ES-I3 (cell line): ENCODE results near the gene RIN1.
"Not testable (repeated sequence)": the region's sequence is repeated elsewhere in the genome, so short reads cannot be mapped to it uniquely, and the experiment has no call there.

Source experiments
- H3K36me3 ChIP-seq: 2 replicates; pipeline ENCODE4 v1.6.1; 2013; ENCODE audit warnings: mild to moderate bottlenecking, low read length, control low read depth, moderate library complexity; ENCODE audit not compliant: insufficient read depth
- H3K4me1 ChIP-seq: 2 replicates; pipeline ENCODE4 v1.6.1; 2013; ENCODE audit warnings: mild to moderate bottlenecking, control low read depth, low read length; ENCODE audit not compliant: insufficient read depth
- H3K9ac ChIP-seq: 2 replicates; pipeline ENCODE4 v1.6.1; 2013; ENCODE audit warnings: low read depth, mild to moderate bottlenecking, low read length, moderate library complexity
- H3K9me3 ChIP-seq: 2 replicates; pipeline ENCODE4 v1.6.1; 2013; ENCODE audit warnings: mild to moderate bottlenecking, low read length, moderate library complexity; ENCODE audit not compliant: control insufficient read depth, insufficient read depth

Gene RIN1

DNA sequence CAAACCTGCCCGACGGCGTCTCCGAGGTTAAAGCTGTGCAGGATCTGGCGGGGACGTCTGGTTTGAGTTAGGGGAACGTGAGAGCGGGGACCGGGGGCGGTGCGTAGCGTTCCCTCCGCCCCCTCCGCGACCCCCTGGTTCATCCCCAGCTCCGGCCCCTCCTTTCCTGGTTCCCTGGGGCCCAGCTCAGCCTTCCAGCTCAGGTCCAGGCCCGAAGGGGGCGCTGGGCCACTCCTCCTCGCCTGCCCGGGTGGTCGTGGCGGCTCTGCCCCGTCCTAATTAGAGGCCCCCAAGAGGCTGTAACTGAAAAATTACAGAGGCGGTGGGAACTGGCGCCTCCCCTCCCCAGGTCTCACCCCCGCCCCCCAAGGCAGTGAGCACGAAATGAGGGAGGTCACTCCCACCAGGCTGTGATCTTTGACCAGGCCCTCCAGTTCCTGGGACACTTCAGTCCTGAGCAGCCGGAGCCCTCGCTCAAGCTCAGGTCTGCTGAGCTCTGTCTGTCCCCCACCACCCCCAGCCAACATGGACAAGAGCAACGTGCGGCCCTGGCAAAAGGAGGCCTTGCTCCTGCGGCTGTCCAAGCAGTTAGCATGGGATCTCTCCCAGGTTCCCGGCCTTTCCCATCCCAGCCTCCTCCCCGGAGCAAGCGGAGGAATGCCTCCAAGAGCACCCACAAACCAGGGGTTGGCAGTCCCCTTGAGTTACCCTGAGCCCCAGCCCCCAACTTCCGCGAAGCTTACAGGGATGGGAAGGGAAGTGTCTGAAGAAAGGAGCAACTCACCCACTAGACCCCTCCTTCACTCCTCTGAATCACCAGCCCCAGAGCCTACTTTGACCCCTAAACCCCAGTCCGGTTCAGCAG lies 22.7 kb downstream of the RIN1 start:
- Histone ChIP-seq H3K4me1 (peaks cover 26% of the 10 kb centered on the region), H3K9me3 (no peaks in the 10 kb centered on the region), H3K36me3 (no peaks in the 10 kb centered on the region), H3K9ac (peak overlapping the region; percentile 64; the same call in 1 of the 2 replicates)

DNA sequence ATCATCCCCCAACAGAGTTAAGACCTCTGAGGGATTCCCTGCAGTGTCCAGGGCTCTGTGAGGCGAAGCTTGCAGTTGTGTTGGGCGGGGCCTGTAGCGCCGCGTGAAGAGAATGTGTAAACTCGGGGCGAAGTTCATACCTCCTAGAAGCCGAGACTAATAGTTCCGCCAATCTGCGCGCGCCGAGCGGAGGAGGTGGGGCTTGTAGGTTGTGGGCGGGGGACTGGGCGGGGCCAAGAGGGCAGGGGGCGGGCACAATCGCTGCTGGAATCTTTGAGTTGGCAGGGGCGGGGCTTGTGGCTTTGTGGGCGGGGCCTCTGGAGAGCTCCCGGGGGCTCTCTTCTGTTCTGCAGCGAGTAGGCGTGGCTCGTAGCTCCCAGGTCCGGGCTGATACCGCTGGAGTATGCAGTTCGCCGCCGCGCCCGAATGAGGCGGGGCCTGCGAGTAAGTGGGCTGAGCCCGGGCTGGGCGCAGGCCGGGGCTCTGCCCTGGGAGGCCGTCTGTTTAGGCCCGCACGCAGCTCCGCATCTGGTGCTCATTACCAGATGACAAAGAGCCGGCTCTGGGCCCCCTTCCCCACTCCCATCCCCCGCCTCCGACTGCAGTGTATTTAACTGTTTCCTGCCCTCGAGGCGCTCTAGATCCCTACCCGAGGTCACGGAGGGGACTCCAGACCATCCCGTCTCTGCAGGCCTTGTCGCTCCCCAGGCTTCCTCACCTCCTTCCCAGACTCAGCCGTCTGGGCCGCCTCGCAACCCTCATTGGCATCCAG lies 23.5 kb downstream of the RIN1 start:
- H3K9ac ChIP-seq = peak overlapping the region; percentile 64; the same call in 1 of the 2 replicates
- peaks cover 18% of the 10 kb centered on the region for H3K4me1 ChIP-seq

DNA sequence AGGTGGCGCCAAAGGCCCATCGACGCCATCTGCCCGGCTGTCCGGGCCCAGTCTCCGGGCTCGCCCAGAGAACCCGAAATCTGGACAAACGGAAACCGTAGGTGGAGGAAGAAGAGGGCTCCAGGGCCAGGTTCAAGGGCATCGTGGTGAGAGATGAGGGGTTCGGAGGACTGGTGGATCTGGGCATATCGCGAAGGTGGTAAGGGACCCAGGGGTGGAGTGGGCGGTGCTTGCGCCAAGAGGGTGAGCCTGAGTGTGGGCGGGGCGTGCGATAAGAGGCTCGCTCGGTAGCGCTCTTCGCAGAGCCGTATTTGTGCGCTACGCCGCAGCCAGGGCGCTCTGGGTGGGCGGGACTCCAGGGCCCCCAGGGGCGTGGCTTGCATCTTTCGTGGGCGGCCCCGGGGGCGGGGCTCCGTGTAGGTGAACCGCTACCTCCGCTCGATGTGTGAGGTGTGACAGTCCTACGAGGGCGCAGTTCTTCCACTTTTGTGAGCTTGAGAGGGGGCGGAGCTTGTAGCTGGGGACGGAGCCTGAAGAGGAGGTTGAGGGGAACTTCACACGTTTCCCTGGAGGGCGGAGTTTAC lies 24.2 kb downstream of the RIN1 start:
- Histone ChIP-seq H3K4me1 (peaks cover 14% of the 10 kb centered on the region), H3K9me3 (no peaks in the 10 kb centered on the region), H3K9ac (peak overlapping the region; percentile 63), H3K36me3 (no peaks in the 10 kb centered on the region)

More for the DNA sequence above, 23.5 kb downstream of the RIN1 start:
- H3K9me3 ChIP-seq = no peaks in the 10 kb centered on the region
- H3K36me3 ChIP-seq = no peaks in the 10 kb centered on the region

DNA sequence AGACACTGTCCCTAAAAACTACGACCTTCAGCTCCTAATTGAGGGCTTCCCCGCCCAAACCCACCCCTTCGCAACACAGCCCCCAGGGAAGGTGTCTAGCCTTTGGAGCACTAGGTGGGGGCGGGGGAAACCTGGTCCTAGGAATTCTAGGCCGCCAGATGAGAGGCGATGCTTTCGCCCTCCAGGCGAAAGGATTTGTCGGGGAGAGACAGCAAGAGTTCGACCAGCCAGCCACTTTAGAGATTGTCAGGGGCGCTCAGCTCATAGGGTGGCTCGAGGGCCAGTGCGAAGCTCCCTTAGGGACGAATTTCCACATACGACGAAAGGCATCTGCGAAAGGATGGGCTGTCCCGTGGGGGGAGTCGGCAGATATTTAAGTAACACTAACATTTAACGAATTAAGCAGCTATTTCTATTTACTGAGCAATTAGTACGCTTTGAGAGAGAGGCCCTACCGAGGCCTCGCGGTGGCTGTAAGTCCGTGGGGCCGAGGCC lies 24.7 kb downstream of the RIN1 start:
- Histone ChIP-seq H3K4me1 (peaks cover 14% of the 10 kb centered on the region), H3K36me3 (no peaks in the 10 kb centered on the region), H3K9ac (peak overlapping the region; percentile 63), H3K9me3 (no peaks in the 10 kb centered on the region)

DNA sequence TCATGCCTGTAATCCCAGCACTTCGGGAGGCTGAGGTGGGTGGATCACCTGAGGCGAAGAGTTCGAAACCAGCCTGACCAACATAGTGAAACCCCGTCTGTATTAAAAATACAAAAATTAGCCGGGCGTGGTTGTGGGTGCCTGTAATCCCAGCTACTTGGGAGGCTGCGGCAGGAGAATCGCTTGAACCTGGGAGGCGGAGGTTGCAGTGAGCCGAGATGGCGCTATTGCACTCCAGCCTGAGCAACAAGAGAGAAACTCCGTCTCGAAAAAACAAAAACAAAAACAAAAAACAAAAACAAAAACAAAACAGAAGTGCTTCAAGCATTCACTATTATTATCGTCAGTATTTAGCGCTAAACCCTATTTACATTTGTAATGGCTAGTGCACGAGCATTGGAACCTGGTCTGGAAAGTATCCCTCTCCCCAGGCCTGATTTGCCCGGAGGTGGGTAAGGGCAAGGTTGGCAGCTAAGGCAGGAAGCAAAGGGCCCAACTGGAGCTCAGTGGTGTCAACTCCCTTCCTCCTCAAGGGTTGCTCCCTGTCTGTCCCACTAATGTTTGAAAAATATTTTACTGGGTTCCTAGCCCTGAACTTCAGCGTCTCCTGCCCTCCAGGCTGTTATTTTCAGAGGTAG lies 25.3 kb downstream of the RIN1 start:
- Histone ChIP-seq H3K9ac (peak overlapping the region; percentile 63; the same call in 1 of the 2 replicates), H3K4me1 (peaks cover 14% of the 10 kb centered on the region)
- H3K9me3 ChIP-seq, H3K36me3 ChIP-seq: not testable (repeated sequence)

DNA sequence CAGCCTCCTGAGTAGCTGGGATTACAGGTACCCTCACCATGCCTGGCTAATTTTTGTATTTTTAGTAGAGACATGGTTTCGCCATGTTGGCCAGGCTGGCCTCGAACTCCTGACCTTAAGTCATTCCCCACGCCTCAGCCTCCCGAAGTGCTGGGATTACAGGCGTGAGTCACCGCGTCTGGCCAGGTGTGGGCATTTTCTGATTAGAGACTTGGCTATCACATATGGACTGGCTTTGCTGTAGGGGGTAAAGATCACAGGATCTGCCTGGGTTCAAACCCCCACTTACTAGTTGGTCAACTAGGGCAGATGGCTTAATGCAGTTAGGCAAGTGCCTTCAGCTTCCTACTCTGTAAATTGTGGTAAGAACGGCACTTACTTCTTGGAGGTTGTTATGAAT lies 25.9 kb downstream of the RIN1 start:
- no peaks in the 10 kb centered on the region for H3K36me3 ChIP-seq
- peaks cover 14% of the 10 kb centered on the region for H3K4me1 ChIP-seq

DNA sequence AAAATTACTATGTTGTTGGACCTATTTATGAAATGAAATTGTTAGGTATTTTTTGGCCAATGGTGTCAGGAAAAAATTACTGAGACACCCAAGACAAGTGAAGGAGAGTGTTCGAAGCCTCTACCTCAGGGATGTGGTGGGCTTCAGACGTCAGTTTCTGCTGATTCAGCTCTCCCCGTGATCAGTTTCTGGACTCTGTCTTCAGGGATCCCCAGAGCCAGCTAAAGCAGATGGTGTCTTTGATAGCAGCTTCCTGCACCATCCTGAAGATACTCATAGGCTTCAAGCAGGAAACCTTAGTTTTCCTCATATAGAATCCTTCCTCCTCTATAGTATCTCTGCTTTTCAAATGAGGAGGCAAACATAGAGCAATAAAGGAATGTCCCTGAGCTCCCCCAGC lies 26.8 kb downstream of the RIN1 start:
- H3K9ac ChIP-seq = no peak overlapping the region

More for the DNA sequence above, 25.9 kb downstream of the RIN1 start:
- no peaks in the 10 kb centered on the region for H3K9me3 ChIP-seq
- H3K9ac ChIP-seq = no peak overlapping the region

DNA sequence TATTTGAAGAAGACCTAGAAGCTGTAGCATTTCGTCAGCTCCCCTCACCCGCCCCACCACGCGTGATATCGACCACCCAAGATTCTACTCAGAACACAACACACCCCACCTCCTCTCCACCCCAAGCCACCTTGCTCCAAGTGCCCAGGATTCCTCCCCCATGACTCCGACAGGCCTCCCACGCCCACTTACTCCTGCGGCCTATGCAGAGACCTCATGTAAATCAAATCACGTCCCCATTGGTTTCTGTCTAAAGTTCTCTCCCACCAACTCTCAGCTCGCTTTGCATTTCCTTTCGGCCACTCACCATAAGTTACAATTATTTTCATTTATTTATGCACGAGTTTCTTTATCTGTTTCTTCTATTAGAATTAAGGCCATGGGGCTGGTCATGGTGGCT lies 33.6 kb downstream of the RIN1 start:
- Histone ChIP-seq H3K4me1 (peaks cover under 1% of the 10 kb centered on the region; the same call in 1 of the 2 replicates), H3K9me3 (no peaks in the 10 kb centered on the region), H3K36me3 (no peaks in the 10 kb centered on the region), H3K9ac (no peak overlapping the region)

More for the DNA sequence above, 26.8 kb downstream of the RIN1 start:
- Histone ChIP-seq H3K9me3 (no peaks in the 10 kb centered on the region), H3K4me1 (peaks cover 12% of the 10 kb centered on the region), H3K36me3 (no peaks in the 10 kb centered on the region)

DNA sequence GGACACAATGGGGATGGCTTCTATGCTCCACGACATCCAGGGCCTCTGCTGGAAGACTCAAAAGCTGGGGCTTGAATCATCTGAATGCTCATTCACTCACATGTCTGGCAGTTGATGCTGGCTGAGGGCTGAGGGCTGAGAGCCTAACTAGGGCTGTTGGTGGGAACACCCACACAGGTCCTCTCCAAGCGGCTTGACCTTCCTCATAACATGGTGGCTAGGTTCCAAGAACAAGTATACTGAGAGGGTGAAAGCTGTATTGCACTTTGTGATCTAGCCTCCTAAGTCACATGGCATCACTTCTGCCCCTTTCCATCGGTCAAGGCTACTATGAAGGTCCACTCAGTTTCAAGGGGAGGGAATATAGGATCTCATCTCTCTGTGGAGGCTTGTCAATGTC lies 37.0 kb downstream of the RIN1 start:
- no peaks in the 10 kb centered on the region for H3K9me3 ChIP-seq
- H3K4me1 ChIP-seq = peaks cover 5% of the 10 kb centered on the region; the same call in 1 of the 2 replicates
- H3K36me3 ChIP-seq = no peaks in the 10 kb centered on the region
- H3K9ac ChIP-seq = no peak overlapping the region

DNA sequence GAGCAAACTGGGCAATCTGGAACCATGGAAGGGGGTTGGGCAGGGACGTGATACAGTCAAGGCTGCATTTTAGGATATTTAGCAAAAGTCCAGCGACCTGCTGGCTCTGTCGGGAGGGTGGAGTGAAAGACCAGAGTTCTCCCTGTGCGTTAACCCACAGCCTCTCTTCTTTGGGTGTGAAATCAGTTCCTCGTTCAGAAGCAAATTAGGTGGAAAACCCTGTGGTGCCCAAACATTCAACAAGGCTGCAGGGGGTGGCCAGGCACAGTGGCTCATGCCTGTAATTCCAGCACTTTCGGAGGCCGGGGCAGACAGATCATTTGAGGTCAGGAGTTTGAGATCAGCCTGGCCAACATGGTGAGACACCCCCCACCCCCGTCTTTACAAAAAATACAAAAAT lies 38.6 kb downstream of the RIN1 start:
- Histone ChIP-seq H3K4me1 (peaks cover 5% of the 10 kb centered on the region; the same call in 1 of the 2 replicates), H3K36me3 (no peaks in the 10 kb centered on the region), H3K9me3 (no peaks in the 10 kb centered on the region), H3K9ac (no peak overlapping the region)

DNA sequence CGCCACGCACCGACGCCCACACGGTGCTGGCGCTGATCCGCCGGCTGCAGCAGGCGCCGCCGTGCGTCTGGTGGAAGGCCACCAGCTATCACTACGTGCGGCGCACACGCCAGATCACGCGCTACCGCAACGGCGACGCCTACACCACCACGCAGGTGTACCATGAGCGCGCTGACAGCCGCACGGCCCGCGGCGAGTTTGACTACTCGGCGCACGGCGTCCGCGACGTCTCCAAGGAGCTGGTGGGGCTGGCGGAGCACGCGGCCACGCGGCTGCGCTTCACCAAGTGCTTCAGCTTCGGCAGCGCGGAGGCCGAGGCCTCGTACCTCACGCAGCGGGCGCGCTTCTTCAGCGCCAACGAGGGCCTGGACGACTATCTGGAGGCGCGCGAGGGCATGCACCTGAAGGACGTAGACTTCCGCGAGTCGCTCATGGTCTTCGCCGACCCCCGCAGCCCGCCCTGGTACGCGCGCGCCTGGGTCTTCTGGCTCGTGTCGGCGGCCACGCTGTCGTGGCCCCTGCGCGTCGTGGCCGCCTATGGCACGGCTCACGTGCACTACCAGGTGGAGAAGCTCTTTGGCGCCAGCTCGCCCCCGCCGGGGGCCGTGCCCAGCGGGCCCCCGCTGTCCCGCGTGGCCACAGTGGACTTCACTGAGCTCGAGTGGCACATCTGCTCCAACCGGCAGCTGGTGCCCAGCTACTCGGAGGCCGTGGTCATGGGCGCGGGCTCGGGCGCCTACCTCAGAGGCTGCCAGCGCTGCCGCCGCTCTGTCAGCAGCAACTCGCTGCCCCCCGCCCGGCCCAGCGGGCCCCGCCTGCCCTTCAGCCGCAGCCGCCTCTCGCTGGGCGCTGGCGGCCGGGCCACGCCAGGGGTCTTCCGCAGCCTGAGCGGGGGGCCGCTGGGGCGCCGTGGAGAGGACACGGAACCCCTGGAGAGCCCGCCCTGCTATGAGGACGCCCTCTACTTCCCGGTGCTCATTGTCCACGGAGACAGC lies 41.3 kb downstream of the RIN1 start:
- H3K9me3 ChIP-seq = no peaks in the 10 kb centered on the region
- H3K9ac ChIP-seq = no peak overlapping the region
- H3K36me3 ChIP-seq = no peaks in the 10 kb centered on the region
- peaks cover 11% of the 10 kb centered on the region; the same call in 1 of the 2 replicates for H3K4me1 ChIP-seq

DNA sequence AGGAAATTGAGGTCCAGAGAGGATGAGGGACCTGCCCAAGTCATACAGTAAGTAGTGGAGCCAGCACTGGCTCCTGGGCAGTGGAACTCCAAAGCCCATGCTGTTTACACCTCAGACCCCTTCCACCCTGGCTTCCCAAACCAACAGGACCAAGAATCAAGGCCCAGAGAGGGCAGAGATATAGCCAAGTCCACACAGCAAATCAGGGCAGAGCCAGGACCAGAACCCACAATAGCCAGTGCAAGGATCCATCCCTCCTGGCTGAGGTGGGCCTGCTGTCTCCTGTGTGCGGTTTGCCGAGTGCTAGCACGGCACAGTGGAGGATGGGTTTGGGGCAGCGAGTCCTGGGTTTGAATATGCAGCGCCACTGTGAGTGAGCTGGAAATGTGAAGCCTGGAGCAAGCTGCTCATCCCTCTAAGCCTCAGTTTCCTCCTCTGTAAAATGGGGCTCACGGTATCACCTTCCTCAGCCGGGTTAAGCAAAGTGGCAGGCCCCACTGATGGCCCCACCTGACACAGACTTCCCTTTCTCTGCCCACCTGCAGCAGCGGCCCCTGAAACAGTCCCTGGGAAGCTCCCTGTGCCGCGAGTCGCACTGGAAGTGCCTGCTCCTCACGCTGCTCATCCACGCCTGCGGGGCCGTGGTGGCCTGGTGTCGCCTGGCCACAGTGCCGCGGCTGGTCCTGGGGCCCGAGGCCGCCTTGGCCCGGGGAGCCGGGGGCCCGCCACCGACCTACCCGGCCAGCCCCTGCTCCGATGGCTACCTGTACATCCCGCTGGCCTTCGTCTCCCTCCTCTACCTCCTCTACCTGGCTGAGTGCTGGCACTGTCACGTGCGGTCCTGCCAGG lies 42.2 kb downstream of the RIN1 start:
- Histone ChIP-seq H3K9ac (no peak overlapping the region), H3K36me3 (no peaks in the 10 kb centered on the region), H3K4me1 (peaks cover 11% of the 10 kb centered on the region; the same call in 1 of the 2 replicates), H3K9me3 (no peaks in the 10 kb centered on the region)
